ENCODE measurements around the gene DDX21.
A peak's percentile ranks its signal among the peaks of the same experiment; 100 is the strongest.
"Not testable (repeated sequence)": the region's sequence is repeated elsewhere in the genome, so short reads cannot be mapped to it uniquely, and the experiment has no call there.

DDX21 gene

GRCh38 chr10:68988530-68989316 is 32.8 kb downstream of the DDX21 start, which contains the start of gene KIFBP:
TSS of gene KIFBP (plus strand) at chr10:68988803. CDS start at chr10:68988833, 30 bp downstream.
- peak; percentile 93 for DNase-seq

- no peak for DNase-seq
Observed at GRCh38 chr10:68989317-68989990, 33.5 kb downstream of the DDX21 start.

GRCh38 chr10:68992636-68993440 is 36.9 kb downstream of the DDX21 start:
- DNase-seq: no peak

GRCh38 chr10:68997211-68997610 is 41.2 kb downstream of the DDX21 start:
- DNase-seq: no peak

GRCh38 chr10:69004821-69005220 is 48.9 kb downstream of the DDX21 start:
- peak; percentile 1 for DNase-seq

- DNase-seq: no peak
Observed at GRCh38 chr10:69005704-69006485, 49.9 kb downstream of the DDX21 start.

- DNase-seq: no peak
Observed at GRCh38 chr10:69007260-69007659, 51.3 kb downstream of the DDX21 start.

GRCh38 chr10:69009360-69009759 is 53.4 kb downstream of the DDX21 start:
- DNase-seq: no peak

GRCh38 chr10:69010151-69010640 is 54.2 kb downstream of the DDX21 start:
- DNase-seq: no peak

GRCh38 chr10:69012778-69013177 is 56.8 kb downstream of the DDX21 start:
- DNase-seq: not testable (repeated sequence)

GRCh38 chr10:69014171-69014570 is 58.2 kb downstream of the DDX21 start:
- no peak for DNase-seq

- DNase-seq: no peak
Observed at GRCh38 chr10:69018613-69019012, 62.6 kb downstream of the DDX21 start.

- DNase-seq: no peak
Observed at GRCh38 chr10:69022611-69023010, 66.6 kb downstream of the DDX21 start.

GRCh38 chr10:69025370-69025896 is 69.5 kb downstream of the DDX21 start:
- DNase-seq: no peak

- no peak for DNase-seq
Observed at GRCh38 chr10:69033256-69033655, 77.3 kb downstream of the DDX21 start.
